ENCODE measurements around the gene MS4A5. TPM values are rescaled to one million over a fixed set of nuclear protein-coding genes. Genes with fewer than 3 reads are reported as not detected.

MS4A5 gene
- total RNA-seq, 1 experiment from 2014 or later = not detected

GRCh38 chr11:60422609-60423008, 6.8 kb upstream of the MS4A5 start:
- H3K27ac Mint-ChIP-seq = no peak overlapping the region
- Histone ChIP-seq H2AK5ac (ENCODE audit: insufficient read length, low read length) (no peak overlapping the region), H2BK20ac (ENCODE audit: low read depth, low read length, poor library complexity, severe bottlenecking) (no peak overlapping the region), H3K4ac (ENCODE audit: low read depth, low read length) (no peak overlapping the region), H3T11ph (ENCODE audit: low read length) (no peak overlapping the region), H3K9me3 (ENCODE audit: control insufficient read depth, low read depth, low read length) (no peaks in the 10 kb centered on the region), H4K5ac (ENCODE audit: insufficient read length, low read depth, low read length) (no peak overlapping the region), H3K23me2 (ENCODE audit: insufficient read length, low read depth, low read length, poor library complexity, severe bottlenecking) (no peaks in the 10 kb centered on the region), H3K56ac (ENCODE audit: insufficient read length, low read depth, low read length) (no peak overlapping the region), H2BK15ac (ENCODE audit: low read depth, low read length) (no peak overlapping the region), H3K23ac (ENCODE audit: insufficient read length, low read depth, low read length) (no peak overlapping the region), H2BK12ac (ENCODE audit: insufficient read length, low read depth, low read length) (no peak overlapping the region), H3K79me2 (ENCODE audit: insufficient read depth, low read length) (no peaks in the 10 kb centered on the region), H3K79me1 (ENCODE audit: insufficient read depth, low read depth, low read length, poor library complexity, severe bottlenecking) (no peaks in the 10 kb centered on the region), H4K91ac (ENCODE audit: insufficient read length, low read depth, low read length) (no peak overlapping the region), H2BK120ac (ENCODE audit: low read depth, low read length, poor library complexity, severe bottlenecking) (no peak overlapping the region), H4K20me1 (ENCODE audit: control insufficient read depth, insufficient read depth, insufficient read length) (no peaks in the 10 kb centered on the region), H3K14ac (ENCODE audit: insufficient read depth, low read length) (no peak overlapping the region), H3K18ac (ENCODE audit: insufficient read length, low read depth, low read length) (no peak overlapping the region), H4K8ac (replicated peaks; ENCODE audit: insufficient read length, low read depth, low read length) (no peak overlapping the region), H3K27ac (ENCODE audit: insufficient read length, low read depth, low read length) (no peak overlapping the region), H3K4me2 (ENCODE audit: insufficient read depth, insufficient read length, low read length) (no peak overlapping the region), H3K4me1 (ENCODE audit: insufficient read depth, low read length) (no peaks in the 10 kb centered on the region), H3K9ac (ENCODE audit: extremely low read depth, insufficient read length, low read length) (no peak overlapping the region), H2BK5ac (ENCODE audit: insufficient read length, low read length) (no peak overlapping the region), H3K27me3 (ENCODE audit: insufficient read depth, low read length) (no peaks in the 10 kb centered on the region), H2AFZ (ENCODE audit: low read length) (no peak overlapping the region)
- no peaks in the 10 kb centered on the region for H3K4me1 Mint-ChIP-seq
- H3K9me3 Mint-ChIP-seq = peaks cover 4 to 5% of the 10 kb centered on the region in 2 experiments; a peak in 2 of 5 replicates
- no CpG with 5 or more reads among the region's 1 CpG for WGBS (ENCODE audit: extremely low coverage, insufficient read length, low lambda C conversion rate)
- no peaks in the 10 kb centered on the region; a peak in 1 of 7 replicates for H3K36me3 Mint-ChIP-seq (ENCODE audit: insufficient read depth in 1 of 3, low read depth in 3 of 3)
- no peak for TF ChIP-seq CTCF (conservative IDR thresholded peaks at IDR 0.05)
- H3K27me3 Mint-ChIP-seq (ENCODE audit: low read depth) = no peaks in the 10 kb centered on the region; the same call in 1 of the 2 replicates
- no peak for DNase-seq
- no peak overlapping the region for H3K4me3 Mint-ChIP-seq

Data from H9 (cell line).